SW480 (cell line): Measurements from ENCODE around the gene FRAT1.

Experiments
- DNase-seq: peaks from one replicate; pipeline ENCODE4 v3.0.0-alpha.2; 2016; ENCODE audit warnings: low spot score

FRAT1 gene

GRCh38 chr10:97367126-97367649, 48.1 kb downstream of the FRAT1 start:
- no peak for DNase-seq
